Nephron progenitor cell (in vitro differentiated cells): ENCODE results near the gene MIAT.

Experiments used
- DNase-seq: peaks from one replicate; pipeline ENCODE4 v3.0.0; 2021
- H3K27ac Mint-ChIP-seq: 2 replicates; pipeline ENCODE4 v1.8.0; 2021; ENCODE audit warnings: mild to moderate bottlenecking, moderate library complexity, mixed read lengths
- H3K27me3 Mint-ChIP-seq: 2 replicates; pipeline ENCODE4 v1.8.0; 2021; ENCODE audit warnings: mild to moderate bottlenecking, low read depth, mixed read lengths; ENCODE audit not compliant: poor library complexity
- H3K36me3 Mint-ChIP-seq: 2 replicates; pipeline ENCODE4 v1.8.0; 2021; ENCODE audit warnings: low read depth, mixed read lengths
- H3K4me1 Mint-ChIP-seq: 2 replicates; pipeline ENCODE4 v1.8.0; 2021; ENCODE audit warnings: mixed read lengths
- H3K4me3 Mint-ChIP-seq: 2 replicates; pipeline ENCODE4 v1.8.0; 2021; ENCODE audit warnings: mild to moderate bottlenecking, moderate library complexity, mixed read lengths
- H3K9me3 Mint-ChIP-seq: 2 replicates; pipeline ENCODE4 v1.8.0; 2021; ENCODE audit warnings: mild to moderate bottlenecking, moderate library complexity, mixed read lengths
- TF ChIP-seq, protein P1 (sequence below): fragments of 200-600 bp; sonication (generic); IDR thresholded peaks from 2 replicates; pipeline ENCODE4 v1.5.0; 2021; ENCODE audit warnings: antibody characterized with exemption

Gene MIAT

DNA sequence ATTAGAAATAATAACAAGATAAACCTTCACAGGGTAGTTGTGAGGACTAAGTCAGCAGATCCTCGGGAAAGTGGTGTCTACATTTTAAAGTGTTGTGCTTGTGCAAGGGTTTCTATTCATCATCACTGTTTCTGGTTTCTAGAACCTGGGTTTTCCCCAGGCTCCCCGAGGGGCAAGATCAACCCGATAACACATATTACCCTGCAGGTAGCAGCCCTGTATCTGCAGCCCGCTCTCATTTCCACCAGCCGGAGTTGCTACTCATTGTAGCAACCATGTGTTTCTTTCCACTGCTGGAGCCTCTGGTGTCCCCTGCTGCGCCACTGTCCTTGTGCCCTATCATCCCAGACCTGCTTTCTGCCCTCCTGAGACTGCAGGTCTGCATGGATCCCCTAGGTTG is 67.0 kb downstream of the MIAT start:
- peaks cover 13% of the 10 kb centered on the region for H3K27me3 Mint-ChIP-seq

DNA sequence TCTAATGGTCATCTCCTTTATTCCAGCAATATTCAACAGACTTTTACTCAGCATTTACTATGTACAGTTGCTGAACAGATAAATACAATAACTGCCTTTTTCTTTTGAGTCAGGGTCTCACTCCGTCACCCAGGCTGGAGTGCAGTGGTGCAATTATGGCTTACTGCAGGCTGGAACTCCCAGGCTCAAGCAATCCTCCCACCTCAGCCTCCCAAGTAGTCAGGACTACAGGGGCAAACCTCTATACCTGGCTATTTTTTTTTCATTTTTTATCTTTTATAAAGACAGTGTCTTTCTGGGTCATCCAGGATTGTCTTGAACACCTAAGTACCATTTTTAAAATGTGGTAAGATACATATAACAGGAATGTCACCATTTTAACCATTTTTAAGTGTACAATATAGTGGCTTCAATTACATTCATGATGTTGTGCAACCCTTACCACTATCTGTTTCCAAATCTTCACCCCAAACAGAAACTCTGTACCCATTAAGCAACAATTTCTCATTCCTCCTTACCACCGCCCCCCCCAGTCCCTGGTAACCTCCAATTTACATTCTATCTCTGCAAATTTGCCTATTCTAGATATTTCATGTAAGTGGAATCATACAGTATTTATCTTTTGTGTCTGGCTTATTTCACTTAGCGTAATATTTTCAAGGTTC is 67.8 kb downstream of the MIAT start:
- Mint-ChIP-seq H3K36me3 (peaks cover 23% of the 10 kb centered on the region), H3K27me3 (peaks cover 13% of the 10 kb centered on the region), H3K4me1 (no peaks in the 10 kb centered on the region), H3K27ac (no peak overlapping the region), H3K4me3 (no peak overlapping the region), H3K9me3 (no peaks in the 10 kb centered on the region)
- no peak for DNase-seq
- TF ChIP-seq, protein P1, sequence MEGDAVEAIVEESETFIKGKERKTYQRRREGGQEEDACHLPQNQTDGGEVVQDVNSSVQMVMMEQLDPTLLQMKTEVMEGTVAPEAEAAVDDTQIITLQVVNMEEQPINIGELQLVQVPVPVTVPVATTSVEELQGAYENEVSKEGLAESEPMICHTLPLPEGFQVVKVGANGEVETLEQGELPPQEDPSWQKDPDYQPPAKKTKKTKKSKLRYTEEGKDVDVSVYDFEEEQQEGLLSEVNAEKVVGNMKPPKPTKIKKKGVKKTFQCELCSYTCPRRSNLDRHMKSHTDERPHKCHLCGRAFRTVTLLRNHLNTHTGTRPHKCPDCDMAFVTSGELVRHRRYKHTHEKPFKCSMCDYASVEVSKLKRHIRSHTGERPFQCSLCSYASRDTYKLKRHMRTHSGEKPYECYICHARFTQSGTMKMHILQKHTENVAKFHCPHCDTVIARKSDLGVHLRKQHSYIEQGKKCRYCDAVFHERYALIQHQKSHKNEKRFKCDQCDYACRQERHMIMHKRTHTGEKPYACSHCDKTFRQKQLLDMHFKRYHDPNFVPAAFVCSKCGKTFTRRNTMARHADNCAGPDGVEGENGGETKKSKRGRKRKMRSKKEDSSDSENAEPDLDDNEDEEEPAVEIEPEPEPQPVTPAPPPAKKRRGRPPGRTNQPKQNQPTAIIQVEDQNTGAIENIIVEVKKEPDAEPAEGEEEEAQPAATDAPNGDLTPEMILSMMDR: no peak

More for the DNA sequence above, 67.0 kb downstream of the MIAT start:
- Mint-ChIP-seq H3K4me1 (no peaks in the 10 kb centered on the region), H3K27ac (no peak overlapping the region), H3K36me3 (peaks cover 20% of the 10 kb centered on the region), H3K4me3 (no peak overlapping the region), H3K9me3 (no peaks in the 10 kb centered on the region)
- no peak for DNase-seq
- TF ChIP-seq, protein P1: no peak
